Bone marrow (tissue), 2 donors: ENCODE measurements around the gene LENEP.

Source experiments
- DNase-seq, 2 donors: peaks; one replicate each; lab custom pipeline; 2025; lab: John Stamatoyannopoulos, UW

The LENEP gene

GRCh38 chr1:154960446-154961136 lies 32.8 kb upstream of the LENEP start:
- no peak for DNase-seq

GRCh38 chr1:154961207-154962155 lies 31.9 kb upstream of the LENEP start, which contains the start of gene PYGO2:
TSS of gene PYGO2 (minus strand) at chr1:154961782. CDS start at chr1:154961576, 206 bp downstream.
- DNase-seq: peak; percentile 42 to 92

- DNase-seq: no peak
These were observed 31.1 kb upstream of the LENEP start for GRCh38 chr1:154962156-154962749.

- DNase-seq: no peak
These were observed 30.5 kb upstream of the LENEP start for GRCh38 chr1:154962795-154963330.

- DNase-seq: no peak
These were observed 29.7 kb upstream of the LENEP start for GRCh38 chr1:154963643-154964042.

- DNase-seq: no peak
These were observed 29.0 kb upstream of the LENEP start for GRCh38 chr1:154964359-154964758.

- DNase-seq: no peak
These were observed 27.3 kb upstream of the LENEP start for GRCh38 chr1:154966111-154966510.

GRCh38 chr1:154967331-154967950 lies 25.9 kb upstream of the LENEP start:
- no peak for DNase-seq

GRCh38 chr1:154968731-154969130 lies 24.7 kb upstream of the LENEP start:
- DNase-seq: no peak

GRCh38 chr1:154969246-154969645 lies 24.1 kb upstream of the LENEP start:
- DNase-seq: no peak

- no peak for DNase-seq
These were observed 23.4 kb upstream of the LENEP start for GRCh38 chr1:154969860-154970452.

- peak in 1 of 2 donors; percentile 27 for DNase-seq
These were observed 22.6 kb upstream of the LENEP start, which contains the start of gene SHC1 for GRCh38 chr1:154970631-154971340. TSS of gene SHC1 (minus strand) at chr1:154970747. CDS start at chr1:154970526, 221 bp downstream.

GRCh38 chr1:154971341-154971998 lies 21.9 kb upstream of the LENEP start:
- DNase-seq: no peak

- DNase-seq: no peak
These were observed 21.2 kb upstream of the LENEP start for GRCh38 chr1:154972213-154972516.

GRCh38 chr1:154972517-154973343 lies 20.7 kb upstream of the LENEP start:
- no peak for DNase-seq

GRCh38 chr1:154973344-154974101 lies 19.9 kb upstream of the LENEP start:
- DNase-seq: peak; percentile 87 to 89

GRCh38 chr1:154974102-154974807 lies 19.1 kb upstream of the LENEP start, which contains the start of gene CKS1B:
TSS of gene CKS1B (plus strand) at chr1:154974681. CDS start at chr1:154974746, 65 bp downstream.
- peak; percentile 97 to 100 for DNase-seq
